Peyer's patch (tissue), 4 donors: Measurements from ENCODE around the gene CENPF. TPM values are rescaled to one million over a fixed set of nuclear protein-coding genes. Genes with fewer than 3 reads are reported as not detected.
"Not testable (repeated sequence)": the region's sequence is repeated elsewhere in the genome, so short reads cannot be mapped to it uniquely, and the experiment has no call there.

ENCODE experiments used
- DNase-seq, 3 donors: peaks; one replicate each; pipeline ENCODE4 v3.0.0-alpha.2; 2017 to 2019
- H3K27ac ChIP-seq, 4 donors: fragments of 200-600 bp; sonication (generic); one replicate each; pipeline ENCODE4 v1.5.1; 2016 to 2019
- H3K27me3 ChIP-seq, 2 donors: fragments of 200-600 bp; sonication (generic); one replicate each; pipeline ENCODE4 v1.5.1; 2019
- H3K36me3 ChIP-seq, 3 donors: fragments of 200-600 bp; sonication (generic); one replicate each; pipeline ENCODE4 v1.5.1; 2016 to 2019
- H3K4me1 ChIP-seq, 4 donors: fragments of 200-600 bp; sonication (generic); one replicate each; pipeline ENCODE4 v1.5.1; 2016 to 2019
- H3K4me3 ChIP-seq, 4 donors: fragments of 200-600 bp; sonication (generic); 1 replicate in 3 of 4; 2 replicates in 1 of 4; pipeline ENCODE4 v1.5.1; 2016 to 2019; ENCODE audit warnings: mild to moderate bottlenecking in 1 of 4
- H3K9me3 ChIP-seq, 4 donors: fragments of 200-600 bp; sonication (generic); one replicate each; pipeline ENCODE4 v1.5.1; 2016 to 2019; ENCODE audit warnings: mild to moderate bottlenecking in 1 of 4
- CTCF ChIP-seq, 6 experiments: fragments of 450-650 bp in 4 of 6; fragments of 200-600 bp in 2 of 6; sonication (generic) in 1 of 6; IDR thresholded peaks; one replicate each; pipeline ENCODE4 v1.5.1; 2017 to 2019; ENCODE audit warnings: antibody characterized with exemption in 6 of 6, mild to moderate bottlenecking in 3 of 6, moderate library complexity in 1 of 6
- POLR2A ChIP-seq, 2 donors: fragments of 450-650 bp; IDR thresholded peaks; one replicate each; pipeline ENCODE4 v1.5.1; 2017; ENCODE audit warnings: antibody characterized with exemption in 2 of 2, mild to moderate bottlenecking in 2 of 2, moderate library complexity in 2 of 2
- total RNA-seq, 4 donors: library from RNA; depleted of rRNA; stranded (reverse); fragments of >200 nt; gene quantifications; one replicate each; pipeline ENCODE4 v1.1.0, GENCODE V29; 2016

The CENPF gene
- total RNA-seq, 4 donors from 2014 or later, result 6.1 to 23.9 (median 8.0) TPM

GRCh38 chr1:214587165-214587564, 15.8 kb upstream of the CENPF start:
- Histone ChIP-seq H3K27ac (no peak overlapping the region), H3K36me3 (no peaks in the 10 kb centered on the region), H3K4me1 (no peaks in the 10 kb centered on the region), H3K4me3 (no peak overlapping the region), H3K27me3 (no peaks in the 10 kb centered on the region), H3K9me3 (no peaks in the 10 kb centered on the region)
- TF ChIP-seq CTCF (IDR thresholded peaks at IDR 0.05), result no peak
- TF ChIP-seq POLR2A (IDR thresholded peaks at IDR 0.05), result no peak
- DNase-seq, result no peak

- no peaks in the 10 kb centered on the region for H3K4me1 ChIP-seq
- H3K36me3 ChIP-seq, result no peaks in the 10 kb centered on the region
- no peak overlapping the region for H3K27ac ChIP-seq
- DNase-seq, result no peak
- no peaks in the 10 kb centered on the region for H3K9me3 ChIP-seq
- TF ChIP-seq POLR2A (IDR thresholded peaks at IDR 0.05), result no peak
- no peak for TF ChIP-seq CTCF (IDR thresholded peaks at IDR 0.05)
- H3K4me3 ChIP-seq, result no peak overlapping the region
- no peaks in the 10 kb centered on the region for H3K27me3 ChIP-seq
These were observed 13.9 kb upstream of the CENPF start for GRCh38 chr1:214588963-214589597.

GRCh38 chr1:214590696-214591095, 12.3 kb upstream of the CENPF start:
- Histone ChIP-seq H3K4me3 (no peak overlapping the region), H3K36me3 (no peaks in the 10 kb centered on the region), H3K27ac (no peak overlapping the region), H3K27me3 (no peaks in the 10 kb centered on the region), H3K9me3 (no peaks in the 10 kb centered on the region), H3K4me1 (no peaks in the 10 kb centered on the region)
- no peak for DNase-seq
- no peak for TF ChIP-seq POLR2A (IDR thresholded peaks at IDR 0.05)
- peak in 1 of 6 experiments; percentile 8 for TF ChIP-seq CTCF (IDR thresholded peaks at IDR 0.05)

- not testable (repeated sequence) for H3K4me1 ChIP-seq, H3K9me3 ChIP-seq, H3K27me3 ChIP-seq, DNase-seq, H3K4me3 ChIP-seq, H3K36me3 ChIP-seq, H3K27ac ChIP-seq
These were observed 11.1 kb upstream of the CENPF start for GRCh38 chr1:214591918-214592317.

DNA sequence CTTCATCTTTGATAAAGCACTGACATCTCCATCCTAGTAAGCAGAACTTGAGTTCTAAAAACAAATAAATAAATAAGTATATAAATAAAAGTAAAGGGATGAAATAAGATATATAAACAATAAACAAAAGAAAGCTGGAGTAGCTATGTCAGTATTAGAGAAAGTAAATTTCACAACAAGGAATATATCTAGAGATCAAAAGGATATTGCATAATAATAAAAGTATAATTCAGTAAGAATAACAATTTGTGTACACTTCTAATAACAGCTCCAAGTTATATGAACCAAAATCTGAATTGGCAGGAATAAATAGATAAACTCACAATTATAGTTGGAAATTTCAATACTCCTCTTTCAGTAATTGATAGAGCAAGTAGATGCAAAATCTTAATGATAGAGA, 9.8 kb upstream of the CENPF start:
- no peaks in the 10 kb centered on the region for H3K9me3 ChIP-seq
- no peaks in the 10 kb centered on the region for H3K27me3 ChIP-seq
- no peaks in the 10 kb centered on the region for H3K4me1 ChIP-seq
- H3K4me3 ChIP-seq, result no peak overlapping the region
- no peak for TF ChIP-seq CTCF (IDR thresholded peaks at IDR 0.05)
- no peak for TF ChIP-seq POLR2A (IDR thresholded peaks at IDR 0.05)
- no peak for DNase-seq
- H3K27ac ChIP-seq, result no peak overlapping the region
- H3K36me3 ChIP-seq, result no peaks in the 10 kb centered on the region

DNA sequence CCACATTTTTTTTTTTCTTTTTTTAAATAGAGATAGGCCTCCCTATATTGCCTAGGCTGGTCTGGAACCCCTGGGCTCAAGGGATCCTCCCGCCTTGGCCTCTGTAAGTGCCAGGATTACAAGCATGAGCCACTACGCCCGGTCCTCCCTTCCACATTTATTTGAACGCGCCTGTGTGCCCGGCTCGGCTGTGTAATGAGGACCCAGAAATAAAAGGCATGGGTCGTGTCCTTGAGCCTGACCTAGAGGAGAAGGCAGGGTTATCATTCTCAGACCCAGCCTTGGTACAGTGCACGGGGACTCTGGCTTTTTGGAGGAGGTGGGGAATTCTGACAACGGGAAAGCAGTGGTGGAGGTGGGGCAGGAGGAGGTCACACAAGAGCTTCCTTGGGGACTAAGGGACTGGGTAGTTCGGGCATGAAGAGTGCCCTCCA, 841 bp downstream of the CENPF start:
- peaks cover 0 to 4% (median 0%) of the 10 kb centered on the region in 4 donors for H3K9me3 ChIP-seq
- no peaks in the 10 kb centered on the region for H3K27me3 ChIP-seq
- peak overlapping the region; percentile 62 to 95 (median 88) for H3K4me3 ChIP-seq
- peaks cover 0 to 13% (median 0%) of the 10 kb centered on the region in 4 donors for H3K4me1 ChIP-seq
- H3K36me3 ChIP-seq, result no peaks in the 10 kb centered on the region
- TF ChIP-seq CTCF (IDR thresholded peaks at IDR 0.05) (no peak), POLR2A (IDR thresholded peaks at IDR 0.05) (no peak)
- no peak overlapping the region for H3K27ac ChIP-seq
- DNase-seq, result no peak
